BLaER1 treated with 17β-estradiol and CSF1 and Interleukin-3, amounts not matched to agents 10 nM and 100 nM (cell line): ENCODE measurements around the gene CYP4X1.
"Not testable (repeated sequence)": the region's sequence is repeated elsewhere in the genome, so short reads cannot be mapped to it uniquely, and the experiment has no call there.

Source experiments
- H3K27ac ChIP-seq, 11 experiments: shearing (Covaris generic); formaldehyde crosslinking; 2 replicates each; pipeline ENCODE4 v1.8.1; 2022
- H3K27me3 ChIP-seq, 11 experiments: shearing (Covaris generic); formaldehyde crosslinking; 2 replicates each; pipeline ENCODE4 v1.8.1; 2022
- H3K36me3 ChIP-seq, 11 experiments: shearing (Covaris generic); formaldehyde crosslinking; 2 replicates each; pipeline ENCODE4 v1.8.1; 2022
- H3K4me1 ChIP-seq, 10 experiments: shearing (Covaris generic); formaldehyde crosslinking; 2 replicates each; pipeline ENCODE4 v1.8.1; 2022
- H3K4me2 ChIP-seq, 11 experiments: shearing (Covaris generic); formaldehyde crosslinking; 2 replicates each; pipeline ENCODE4 v1.8.1; 2022
- H3K4me3 ChIP-seq, 10 experiments: shearing (Covaris generic); formaldehyde crosslinking; 2 replicates each; pipeline ENCODE4 v1.8.1; 2022
- H3K9ac ChIP-seq, 11 experiments: shearing (Covaris generic); formaldehyde crosslinking; 2 replicates each; pipeline ENCODE4 v1.8.1; 2022
- H3K9me3 ChIP-seq, 11 experiments: shearing (Covaris generic); formaldehyde crosslinking; replicated peaks in 1 of 11; 2 replicates each; pipeline ENCODE4 v1.8.1; 2022
- H4K20me1 ChIP-seq, 11 experiments: shearing (Covaris generic); formaldehyde crosslinking; 2 replicates each; pipeline ENCODE4 v1.8.1; 2022
- Cebpa-rat ChIP-seq, 11 experiments: shearing (Covaris generic); IDR thresholded peaks; 2 replicates each; pipeline ENCODE4 v1.8.1; 2022

The CYP4X1 gene

GRCh38 chr1:47003896-47004403, 19.5 kb upstream of the CYP4X1 start:
- Histone ChIP-seq H3K4me2 (no peak overlapping the region), H3K27ac (no peak overlapping the region), H3K36me3 (no peaks in the 10 kb centered on the region), H3K9ac (no peak overlapping the region), H3K4me3 (no peak overlapping the region), H3K4me1 (no peaks in the 10 kb centered on the region), H3K9me3 (peaks cover 11 to 20% (median 15%) of the 10 kb centered on the region in 11 experiments), H3K27me3 (no peaks in the 10 kb centered on the region), H4K20me1 (no peaks in the 10 kb centered on the region)
- TF ChIP-seq Cebpa-rat (IDR thresholded peaks at IDR 0.05) = no peak

GRCh38 chr1:47006437-47006836, 17.0 kb upstream of the CYP4X1 start:
- H3K9ac ChIP-seq, H3K4me1 ChIP-seq, H3K4me3 ChIP-seq, H3K4me2 ChIP-seq, H3K27ac ChIP-seq, H4K20me1 ChIP-seq, H3K27me3 ChIP-seq, H3K36me3 ChIP-seq: not testable (repeated sequence)
- H3K9me3 ChIP-seq = peaks cover 11 to 20% (median 15%) of the 10 kb centered on the region in 11 experiments

DNA sequence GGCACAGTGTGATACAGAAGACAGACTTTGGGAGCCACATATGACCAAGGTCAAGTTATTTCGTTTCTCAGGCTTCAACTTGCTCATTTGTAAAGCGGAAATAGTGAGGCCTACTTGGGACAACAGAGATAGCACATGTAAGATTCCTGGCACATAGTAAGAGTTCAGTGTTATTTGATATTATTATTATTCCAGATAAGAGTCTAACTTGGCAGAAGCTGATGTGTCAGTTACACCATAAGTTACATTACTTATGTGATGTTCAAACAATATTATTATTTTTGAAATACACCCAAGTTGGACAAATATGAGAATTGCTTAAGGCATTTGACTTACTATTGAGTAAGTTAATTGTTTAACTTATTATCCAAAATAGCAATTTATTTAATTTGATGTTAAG, 10.2 kb upstream of the CYP4X1 start:
- Histone ChIP-seq H3K9ac (no peak overlapping the region), H4K20me1 (no peaks in the 10 kb centered on the region), H3K4me1 (no peaks in the 10 kb centered on the region), H3K36me3 (no peaks in the 10 kb centered on the region), H3K4me2 (no peak overlapping the region), H3K9me3 (no peaks in the 10 kb centered on the region), H3K27me3 (no peaks in the 10 kb centered on the region), H3K27ac (no peak overlapping the region), H3K4me3 (no peak overlapping the region)
- TF ChIP-seq Cebpa-rat (IDR thresholded peaks at IDR 0.05) = no peak

- no peaks in the 10 kb centered on the region for H3K36me3 ChIP-seq
- H3K4me2 ChIP-seq = no peak overlapping the region
- H3K9ac ChIP-seq = no peak overlapping the region
- H4K20me1 ChIP-seq = no peaks in the 10 kb centered on the region
- H3K9me3 ChIP-seq = no peaks in the 10 kb centered on the region
- no peak overlapping the region for H3K4me3 ChIP-seq
- peaks cover 0 to 11% (median 4%) of the 10 kb centered on the region in 11 experiments; a peak in 8 of 22 replicates for H3K27me3 ChIP-seq
- TF ChIP-seq Cebpa-rat (IDR thresholded peaks at IDR 0.05) = no peak
- no peak overlapping the region for H3K27ac ChIP-seq
- H3K4me1 ChIP-seq = peaks cover 12 to 25% (median 18%) of the 10 kb centered on the region in 10 experiments; a peak in 19 of 20 replicates
These were observed 2.4 kb upstream of the CYP4X1 start for GRCh38 chr1:47021070-47021469.

DNA sequence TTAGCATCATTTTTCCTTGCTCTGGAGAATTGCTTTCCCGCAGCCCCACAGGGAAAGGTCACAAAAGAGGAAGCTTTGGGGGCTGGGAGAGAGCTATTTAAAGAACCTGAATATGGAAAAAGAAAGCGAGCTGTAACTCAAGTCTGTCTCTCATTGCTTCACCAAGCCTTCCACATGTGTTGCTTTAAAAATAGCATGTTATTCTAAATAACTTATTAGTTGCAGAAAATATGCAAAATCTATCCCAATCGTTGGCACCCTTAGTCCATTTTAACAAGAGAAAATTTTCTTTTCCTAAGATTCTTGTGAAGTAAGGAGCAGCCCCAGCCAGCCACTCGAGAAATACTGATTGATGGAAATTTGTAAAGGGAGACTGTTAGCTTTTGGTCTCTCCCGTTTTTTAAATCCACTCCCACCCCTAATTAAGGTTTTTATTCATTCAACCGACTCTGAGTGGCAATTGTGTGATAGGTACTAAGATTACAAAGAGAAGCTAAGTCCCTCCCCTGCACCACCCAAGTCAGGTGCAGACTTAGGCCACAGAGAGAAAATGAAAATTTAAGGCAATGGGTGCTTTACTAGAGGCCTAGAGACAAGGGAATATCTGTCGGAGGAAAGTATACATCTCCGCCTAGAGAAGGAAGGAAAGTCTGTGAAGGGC, 802 bp downstream of the CYP4X1 start:
- Histone ChIP-seq H3K9me3 (peaks cover 0 to 4% (median 0%) of the 10 kb centered on the region in 11 experiments; a peak in 1 of 22 replicates), H3K27me3 (peaks cover 0 to 11% (median 4%) of the 10 kb centered on the region in 11 experiments; a peak in 8 of 22 replicates), H3K27ac (no peak overlapping the region), H3K4me2 (peak overlapping the region; percentile 44 to 82 (median 62); a peak in 21 of 22 replicates), H3K9ac (no peak overlapping the region), H4K20me1 (no peaks in the 10 kb centered on the region), H3K4me1 (peaks cover 16 to 32% (median 23%) of the 10 kb centered on the region in 10 experiments), H3K4me3 (no peak overlapping the region), H3K36me3 (no peaks in the 10 kb centered on the region)
- TF ChIP-seq Cebpa-rat (IDR thresholded peaks at IDR 0.05) = no peak

DNA sequence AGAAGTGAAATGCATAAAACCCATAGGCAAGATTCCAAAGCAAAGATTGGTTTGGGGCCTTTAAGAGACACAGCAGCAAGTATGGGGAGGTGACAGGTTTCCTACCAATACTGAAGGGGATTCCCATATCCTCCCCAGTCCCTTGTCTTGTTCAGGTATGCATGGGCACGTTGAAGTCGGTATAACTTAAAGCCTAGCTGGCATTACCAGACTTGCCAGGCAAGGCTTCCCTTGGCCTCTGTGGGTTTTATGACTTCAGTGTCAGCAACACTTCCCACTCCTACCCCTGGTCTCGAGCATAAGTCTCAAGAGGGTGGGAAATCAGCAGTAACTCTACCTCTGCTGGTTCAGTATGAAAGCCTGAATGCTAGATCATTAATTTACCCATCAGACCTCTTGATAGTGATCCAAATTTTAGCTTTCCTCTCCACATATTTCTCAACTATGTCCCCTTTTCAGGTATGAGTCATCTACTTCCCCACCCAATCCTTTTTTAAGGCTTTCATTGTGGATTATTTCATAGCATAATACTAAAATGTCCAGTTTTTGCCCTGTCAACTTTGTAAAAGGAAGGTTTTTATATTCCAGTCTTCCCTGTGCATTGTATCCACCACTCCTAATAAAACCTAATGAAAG, 6.8 kb downstream of the CYP4X1 start:
- H4K20me1 ChIP-seq = no peaks in the 10 kb centered on the region
- H3K4me1 ChIP-seq = peaks cover 20 to 41% (median 29%) of the 10 kb centered on the region in 10 experiments
- H3K4me2 ChIP-seq = peak overlapping the region; percentile 26 to 77 (median 56); a peak in 19 of 22 replicates
- no peaks in the 10 kb centered on the region for H3K27me3 ChIP-seq
- TF ChIP-seq Cebpa-rat (IDR thresholded peaks at IDR 0.05) = no peak
- H3K9me3 ChIP-seq = peaks cover 0 to 4% (median 0%) of the 10 kb centered on the region in 11 experiments; a peak in 1 of 22 replicates
- no peak overlapping the region for H3K9ac ChIP-seq
- H3K36me3 ChIP-seq = no peaks in the 10 kb centered on the region
- H3K27ac ChIP-seq = peak overlapping the region in 2 of 11 experiments; percentile 26 to 51; a peak in 3 of 22 replicates
- no peak overlapping the region for H3K4me3 ChIP-seq

- H3K27ac ChIP-seq = peak overlapping the region in 2 of 11 experiments; percentile 3 to 26; a peak in 2 of 22 replicates
- no peaks in the 10 kb centered on the region for H4K20me1 ChIP-seq
- peak overlapping the region in 9 of 11 experiments; percentile 2 to 77 (median 55); a peak in 15 of 22 replicates for H3K4me2 ChIP-seq
- H3K4me1 ChIP-seq = peaks cover 20 to 39% (median 29%) of the 10 kb centered on the region in 10 experiments
- no peak for TF ChIP-seq Cebpa-rat (IDR thresholded peaks at IDR 0.05)
- H3K27me3 ChIP-seq = no peaks in the 10 kb centered on the region
- H3K4me3 ChIP-seq = no peak overlapping the region
- no peak overlapping the region for H3K9ac ChIP-seq
- no peaks in the 10 kb centered on the region for H3K36me3 ChIP-seq
- peaks cover 0 to 4% (median 0%) of the 10 kb centered on the region in 11 experiments; a peak in 1 of 22 replicates for H3K9me3 ChIP-seq
These were observed 7.6 kb downstream of the CYP4X1 start for GRCh38 chr1:47031059-47031458.

DNA sequence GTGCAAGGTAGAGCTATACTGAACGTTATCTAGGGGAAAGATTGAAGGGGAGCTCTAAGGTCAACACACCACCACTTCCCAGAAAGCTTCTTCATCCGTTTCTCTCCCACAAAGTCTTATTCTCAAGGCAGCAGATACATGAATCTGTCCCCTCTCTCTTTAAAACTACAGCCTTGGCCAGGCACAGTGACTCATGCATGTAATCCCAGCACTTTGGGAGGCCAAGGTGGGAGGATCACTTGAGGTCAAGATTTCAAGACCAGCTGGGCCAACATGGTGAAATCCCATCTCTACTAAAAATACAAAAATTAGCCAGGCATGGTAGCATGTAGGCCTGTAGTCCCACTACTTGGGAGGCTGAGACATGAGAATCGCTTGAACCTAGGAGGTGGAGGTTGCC, 8.1 kb downstream of the CYP4X1 start:
- Histone ChIP-seq H3K4me2 (peak overlapping the region in 7 of 11 experiments; percentile 17 to 77 (median 56); a peak in 11 of 22 replicates), H3K4me1 (peaks cover 20 to 39% (median 29%) of the 10 kb centered on the region in 10 experiments), H3K27me3 (no peaks in the 10 kb centered on the region), H3K9ac (no peak overlapping the region), H4K20me1 (no peaks in the 10 kb centered on the region), H3K27ac (no peak overlapping the region), H3K9me3 (peaks cover 0 to 4% (median 0%) of the 10 kb centered on the region in 11 experiments; a peak in 1 of 22 replicates), H3K4me3 (no peak overlapping the region), H3K36me3 (no peaks in the 10 kb centered on the region)
- TF ChIP-seq Cebpa-rat (IDR thresholded peaks at IDR 0.05) = no peak

- Histone ChIP-seq H3K9me3 (no peaks in the 10 kb centered on the region), H3K27me3 (no peaks in the 10 kb centered on the region), H3K4me2 (no peak overlapping the region), H3K36me3 (no peaks in the 10 kb centered on the region), H3K9ac (no peak overlapping the region), H3K4me1 (peaks cover 0 to 6% (median 0%) of the 10 kb centered on the region in 10 experiments; a peak in 7 of 20 replicates), H3K27ac (no peak overlapping the region), H4K20me1 (no peaks in the 10 kb centered on the region), H3K4me3 (no peak overlapping the region)
- TF ChIP-seq Cebpa-rat (IDR thresholded peaks at IDR 0.05) = no peak
These were observed 13.3 kb downstream of the CYP4X1 start for GRCh38 chr1:47036764-47037163.
